Calu3 (cell line): ENCODE measurements around the gene CGGBP1. TPM values are rescaled to one million over a fixed set of nuclear protein-coding genes. Genes with fewer than 3 reads are reported as not detected.

ENCODE experiments used
- BruUV-seq: library from RNA; stranded (reverse); fragments of 400-500 nt; replicated peaks from 2 replicates; lab custom pipeline; 2021; lab: Mats Ljungman, UMichigan
- CTCF ChIA-PET: fragments of 300-600 bp; sonication (Branson Sonifier 250); formaldehyde crosslinking; loops from one replicate; lab custom pipeline; 2022; ENCODE audit warnings: antibody characterized with exemption; lab: Charles Lee
- DNase-seq: peaks from one replicate; pipeline ENCODE4 v3.0.0; 2022
- H3K27ac Mint-ChIP-seq: one replicate; pipeline ENCODE4 v1.8.0; 2022; ENCODE audit warnings: mixed read lengths; ENCODE audit not compliant: unreplicated experiment
- H3K27me3 Mint-ChIP-seq: one replicate; pipeline ENCODE4 v1.8.0; 2022; ENCODE audit warnings: mixed read lengths; ENCODE audit not compliant: unreplicated experiment
- H3K36me3 Mint-ChIP-seq: one replicate; pipeline ENCODE4 v1.8.0; 2022; ENCODE audit warnings: mild to moderate bottlenecking, moderate library complexity, mixed read lengths; ENCODE audit not compliant: insufficient read depth, unreplicated experiment
- H3K4me1 Mint-ChIP-seq: one replicate; pipeline ENCODE4 v1.8.0; 2022; ENCODE audit warnings: mild to moderate bottlenecking, low read depth, mixed read lengths; ENCODE audit not compliant: unreplicated experiment
- H3K4me3 Mint-ChIP-seq: one replicate; pipeline ENCODE4 v1.8.0; 2022; ENCODE audit warnings: mild to moderate bottlenecking, low read depth, moderate library complexity, mixed read lengths; ENCODE audit not compliant: unreplicated experiment
- H3K9me3 Mint-ChIP-seq: one replicate; pipeline ENCODE4 v1.8.0; 2022; ENCODE audit warnings: low read depth, mixed read lengths; ENCODE audit not compliant: unreplicated experiment
- intact Hi-C: fragments of 100-400 bp; cut with micrococcal nuclease; formaldehyde crosslinking; loops from one replicate; pipeline ENCODE4 v1.10.0; 2022; ENCODE audit not compliant: unreplicated experiment
- total RNA-seq: library from RNA; stranded (reverse); gene quantifications from 2 replicates; pipeline ENCODE4 v1.2.3, GENCODE V29; 2022
- TF ChIP-seq, protein P1 (sequence below): fragments of 200-600 bp; IDR thresholded peaks from one replicate; pipeline ENCODE4 v1.8.0; 2022; ENCODE audit warnings: antibody characterized with exemption; ENCODE audit not compliant: unreplicated experiment

CGGBP1 gene
- total RNA-seq, 1 experiment from 2014 or later, result 76.9 TPM

DNA sequence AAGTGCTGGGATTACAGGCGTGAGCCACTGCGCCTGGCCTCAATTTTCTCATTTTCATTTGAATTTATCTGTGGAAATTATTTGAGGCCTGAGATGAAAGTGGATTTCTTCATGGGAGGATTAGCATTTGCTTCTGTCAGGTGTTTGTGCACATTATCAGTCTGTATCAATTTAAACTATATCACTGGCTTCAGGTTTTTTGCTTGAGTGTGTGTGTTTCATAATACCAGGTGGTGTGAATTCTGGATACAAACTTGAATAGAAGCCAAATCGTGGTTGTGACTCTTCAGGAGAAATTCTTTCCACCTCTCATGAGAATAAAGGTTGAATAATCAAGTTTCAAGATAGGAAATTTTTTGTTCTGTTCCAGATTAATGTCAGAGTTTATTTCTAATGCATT, 56.4 kb downstream of the CGGBP1 start:
- Mint-ChIP-seq H3K27me3 (no peaks in the 10 kb centered on the region), H3K27ac (no peak overlapping the region), H3K9me3 (no peaks in the 10 kb centered on the region), H3K4me1 (peaks cover 18% of the 10 kb centered on the region), H3K36me3 (no peaks in the 10 kb centered on the region), H3K4me3 (no peak overlapping the region)
- intact Hi-C loops, result loop anchor here (2.0 to 10.0 kb wide), 3 partner anchors 206 to 1230 kb away; no protein-coding TSS in a partner anchor
- TF ChIP-seq, protein P1, sequence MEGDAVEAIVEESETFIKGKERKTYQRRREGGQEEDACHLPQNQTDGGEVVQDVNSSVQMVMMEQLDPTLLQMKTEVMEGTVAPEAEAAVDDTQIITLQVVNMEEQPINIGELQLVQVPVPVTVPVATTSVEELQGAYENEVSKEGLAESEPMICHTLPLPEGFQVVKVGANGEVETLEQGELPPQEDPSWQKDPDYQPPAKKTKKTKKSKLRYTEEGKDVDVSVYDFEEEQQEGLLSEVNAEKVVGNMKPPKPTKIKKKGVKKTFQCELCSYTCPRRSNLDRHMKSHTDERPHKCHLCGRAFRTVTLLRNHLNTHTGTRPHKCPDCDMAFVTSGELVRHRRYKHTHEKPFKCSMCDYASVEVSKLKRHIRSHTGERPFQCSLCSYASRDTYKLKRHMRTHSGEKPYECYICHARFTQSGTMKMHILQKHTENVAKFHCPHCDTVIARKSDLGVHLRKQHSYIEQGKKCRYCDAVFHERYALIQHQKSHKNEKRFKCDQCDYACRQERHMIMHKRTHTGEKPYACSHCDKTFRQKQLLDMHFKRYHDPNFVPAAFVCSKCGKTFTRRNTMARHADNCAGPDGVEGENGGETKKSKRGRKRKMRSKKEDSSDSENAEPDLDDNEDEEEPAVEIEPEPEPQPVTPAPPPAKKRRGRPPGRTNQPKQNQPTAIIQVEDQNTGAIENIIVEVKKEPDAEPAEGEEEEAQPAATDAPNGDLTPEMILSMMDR, result no peak
- no peak for DNase-seq
- BruUV-seq, result no TSS peak
- CTCF ChIA-PET, result interaction anchor here (0.6 kb wide), 1 partner anchor 976 kb away, joined by 3 read pairs; no protein-coding TSS in a partner anchor

Other genes starting within 250 kb of the CGGBP1 start
- 12.9 and 14.1 TPM in 2 replicates for gene ZNF654, start 250 bp upstream of the CGGBP1 start, total RNA-seq
- 21.6 and 23.7 TPM in 2 replicates for gene C3orf38, start 91.0 kb upstream of the CGGBP1 start, total RNA-seq